GM12878 (cell line): ENCODE results near the gene MOBP. TPM values are rescaled to one million over a fixed set of nuclear protein-coding genes. Genes with fewer than 3 reads are reported as not detected.

Source experiments
- ATAC-seq: fragments of 200-7000 bp; cut with Tn5 transposase; 3 replicates; pipeline ENCODE4 v1.9.1; 2020; ENCODE audit warnings: mild to moderate bottlenecking, moderate library complexity
- BruUV-seq: library from RNA; stranded (reverse); fragments of 400-500 nt; replicated peaks from 2 replicates; lab custom pipeline; 2021; lab: Mats Ljungman, UMichigan
- CTCF ChIA-PET: fragments of 300-600 bp; sonication (Branson Sonifier 250); formaldehyde crosslinking; extraction: SDS; loops from one replicate; lab custom pipeline; 2021; ENCODE audit warnings: inconsistent platforms; lab: Yijun Ruan, JAX
- POLR2A ChIA-PET: fragments of 350-600 bp; formaldehyde crosslinking; extraction: SDS; loops from one replicate; lab custom pipeline; 2021; ENCODE audit warnings: inconsistent platforms; lab: Charles Lee
- RAD21 ChIA-PET: fragments of 300-600 bp; sonication (Branson Sonifier 250); formaldehyde crosslinking; loops from one replicate; lab custom pipeline; 2023; ENCODE audit warnings: antibody characterized with exemption; ENCODE audit not compliant: unreplicated experiment; lab: Charles Lee
- SMC1A ChIA-PET: fragments of 300-600 bp; sonication (Branson Sonifier 250); formaldehyde crosslinking; loops from one replicate; lab custom pipeline; 2023; ENCODE audit not compliant: unreplicated experiment, uncharacterized antibody; lab: Charles Lee
- DNase-seq: peaks from one replicate; pipeline ENCODE4 v3.0.0-alpha.2; 2011; ENCODE audit warnings: low read depth, low spot score
- FAIRE-seq: peaks from 3 replicates; lab custom pipeline; 2011; peaks lifted over from hg19 to GRCh38; lab: Jason Lieb, UNC
- H2AFZ ChIP-seq: 2 replicates; pipeline ENCODE4 v1.6.0; 2011; ENCODE audit warnings: low read depth, low read length, control low read depth; ENCODE audit not compliant: control insufficient read depth
- H3K27ac ChIP-seq: 2 replicates; pipeline ENCODE4 v1.5.1; 2011; ENCODE audit warnings: control low read depth; ENCODE audit not compliant: control insufficient read depth, insufficient read depth
- H3K27me3 ChIP-seq, 2 experiments: replicated peaks in 1 of 2; 2 replicates each; pipeline versions ENCODE4 v1.6.0 to v1.6.1; 2011; ENCODE audit warnings: low read length in 1 of 2; ENCODE audit not compliant: control insufficient read depth in 2 of 2, insufficient read depth in 2 of 2
- H3K36me3 ChIP-seq, 2 experiments: 2 replicates each; pipeline ENCODE4 v1.5.1; 2011; ENCODE audit warnings: low read length in 1 of 2; ENCODE audit not compliant: control insufficient read depth in 2 of 2, insufficient read depth in 2 of 2
- H3K4me1 ChIP-seq: 2 replicates; pipeline ENCODE4 v1.6.1; 2011; ENCODE audit warnings: mild to moderate bottlenecking, low read length, moderate library complexity, mixed read lengths; ENCODE audit not compliant: control insufficient read depth, insufficient read depth
- H3K4me2 ChIP-seq: 2 replicates; pipeline ENCODE4 v1.6.0; 2011; ENCODE audit warnings: control low read depth; ENCODE audit not compliant: control insufficient read depth, insufficient read depth
- H3K4me3 ChIP-seq: fragments of 200-600 bp; sonication (generic); 2 replicates; pipeline ENCODE4 v1.5.1; 2016
- H3K79me2 ChIP-seq: 2 replicates; pipeline ENCODE4 v1.6.0; 2011; ENCODE audit warnings: low read length; ENCODE audit not compliant: control insufficient read depth, insufficient read depth
- H3K9ac ChIP-seq: 2 replicates; pipeline ENCODE4 v1.8.0; 2011; ENCODE audit warnings: low read length, control low read depth, mixed read lengths; ENCODE audit not compliant: control insufficient read depth, insufficient read depth
- H3K9me3 ChIP-seq: replicated peaks from 3 replicates; pipeline ENCODE4 v1.5.1; 2011; ENCODE audit warnings: mild to moderate bottlenecking, low read length; ENCODE audit not compliant: control insufficient read depth, insufficient read depth
- H4K20me1 ChIP-seq: 2 replicates; pipeline ENCODE4 v1.6.0; 2011; ENCODE audit not compliant: control insufficient read depth, insufficient read depth
- BCL3 ChIP-seq: IDR thresholded peaks from 2 replicates; pipeline ENCODE4 v1.6.1; 2011; ENCODE audit warnings: borderline replicate concordance, low read depth, mild to moderate bottlenecking, moderate library complexity, low read length; ENCODE audit not compliant: insufficient read depth, poor library complexity, severe bottlenecking
- BHLHE40 ChIP-seq, 2 experiments: fragments of 450-650 bp in 1 of 2; IDR thresholded peaks; 2 replicates each; pipeline ENCODE4 v1.6.1; 2011 to 2017; ENCODE audit warnings: low read depth in 2 of 2, borderline replicate concordance in 1 of 2, improper control_type of control experiment in 1 of 2, low read length in 1 of 2, mild to moderate bottlenecking in 1 of 2
- CEBPZ ChIP-seq: fragments of 150-350 bp; IDR thresholded peaks from 2 replicates; pipeline ENCODE4 v1.6.1; 2016; ENCODE audit warnings: low read depth, low read length
- NFXL1 ChIP-seq: fragments of 450-650 bp; IDR thresholded peaks from 2 replicates; pipeline ENCODE4 v1.6.1; 2017; ENCODE audit warnings: antibody characterized with exemption, mild to moderate bottlenecking, borderline replicate concordance
- POLR2A ChIP-seq: IDR thresholded peaks from 2 replicates; pipeline ENCODE4 v1.6.1; 2011; ENCODE audit warnings: low read depth, mild to moderate bottlenecking, low read length
- POU2F2 ChIP-seq: IDR thresholded peaks from 3 replicates; pipeline ENCODE4 v1.6.1; 2011; ENCODE audit warnings: low read depth, mild to moderate bottlenecking, low read length, borderline replicate concordance
- SPI1 ChIP-seq: IDR thresholded peaks from 2 replicates; pipeline ENCODE4 v1.6.1; 2011; ENCODE audit warnings: low read depth, mild to moderate bottlenecking, low read length, moderate library complexity, borderline replicate concordance; ENCODE audit not compliant: insufficient read depth
- SREBF2 ChIP-seq: IDR thresholded peaks from 2 replicates; pipeline ENCODE4 v1.6.1; 2012; ENCODE audit warnings: mild to moderate bottlenecking, low read length
- TAF1 ChIP-seq: IDR thresholded peaks from 2 replicates; pipeline ENCODE4 v1.6.1; 2011; ENCODE audit warnings: mild to moderate bottlenecking, low read depth, low read length, borderline replicate concordance
- WGBS: methylation state at CpG from one replicate; pipeline ENCODE4 v1.1.6; 2016; ENCODE audit warnings: low lambda C conversion rate; ENCODE audit not compliant: insufficient replicate concordance, insufficient coverage; ENCODE audit errors: missing lambda C conversion rate; 5-methylcytosine and 5-hydroxymethylcytosine counted together
- in situ Hi-C: fragments of 300-500 bp; cut with MboI; formaldehyde crosslinking; loops from 9 replicates; pipeline ENCODE4 v1.14.3; 2018; ENCODE audit warnings: mixed read lengths
- intact Hi-C: fragments of 100-400 bp; cut with micrococcal nuclease; formaldehyde crosslinking; loops from one replicate; pipeline ENCODE4 v1.14.2; 2022; ENCODE audit not compliant: unreplicated experiment
- polyA plus RNA-seq, 11 experiments: library from polyadenylated mRNA; depleted of rRNA in 4 of 11; unstranded in 6 of 11; stranded (reverse) in 5 of 11; fragments of >200 nt; fragmentation: Nextera tagmentation in 4 of 11; fragmentation: Illumina TruSeq in 1 of 11; extraction: Ambion mirVana in 4 of 11; extraction: Trizol in 1 of 11; gene quantifications; 1 replicate in 1 of 11; 2 replicates in 10 of 11; pipeline versions ENCODE4 v1.2.1 to v1.2.3, GENCODE V29; 2011 to 2016; ENCODE audit warnings: inconsistent platforms in 2 of 11, missing spikeins in 2 of 11, low read depth in 1 of 11
- total RNA-seq, 4 experiments: library from RNA; depleted of rRNA in 3 of 4; stranded (reverse); fragments of >200 nt in 3 of 4; fragmentation: Illumina TruSeq in 1 of 4; extraction: Trizol in 1 of 4; gene quantifications; 2 replicates each; pipeline versions ENCODE4 v1.2.1 to v1.2.3, GENCODE V29; 2013 to 2021

MOBP gene
- total and polyA plus RNA-seq, 10 of the 15 experiments (the other 5 are each of a cell fraction or from before 2014, with no cell fraction given), result 0.04 to 0.09 (median 0.08) TPM; not detected in 5

DNA sequence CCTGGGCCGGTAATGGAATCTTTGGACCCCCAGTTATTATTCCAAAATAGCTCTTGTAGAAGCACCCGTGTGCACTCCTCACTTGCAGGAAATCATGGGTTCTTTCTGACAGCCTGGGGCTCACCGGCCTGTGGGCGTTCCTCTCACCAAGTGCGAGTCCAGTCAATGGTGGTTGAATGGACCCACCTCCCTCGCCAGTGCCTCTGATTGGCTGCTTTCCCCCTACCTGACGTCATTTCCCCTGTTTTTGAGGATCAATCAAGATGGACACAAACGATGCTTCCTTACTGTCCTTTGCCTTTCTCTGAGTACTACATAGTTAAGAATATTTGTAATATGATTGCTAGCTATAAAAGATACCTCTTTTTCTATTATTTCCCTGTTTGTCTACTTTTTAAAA is 18.1 kb downstream of the MOBP start (continued):
- no peak for TF ChIP-seq POU2F2
- TF ChIP-seq, all 136 proteins: peak for 1

DNA sequence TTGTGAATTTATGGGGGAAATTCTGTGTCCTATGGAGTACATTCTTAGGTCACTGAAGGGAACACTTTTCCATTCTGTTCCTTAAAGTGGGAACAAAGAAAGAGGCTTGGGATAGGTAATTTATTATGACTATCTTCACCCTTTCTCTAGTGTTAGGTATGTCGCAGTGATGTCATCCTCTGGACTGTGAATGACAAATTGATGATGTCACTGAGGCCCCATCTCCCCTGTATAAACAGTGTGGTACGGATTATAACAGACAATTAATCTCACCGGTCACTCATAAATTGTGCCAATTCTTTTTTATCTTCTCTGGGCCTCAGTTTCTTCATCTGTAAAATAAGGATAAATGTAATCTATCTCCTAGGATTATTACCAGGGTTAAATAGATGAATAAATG is 23.5 kb downstream of the MOBP start:
- no peaks in the 10 kb centered on the region for H3K4me1 ChIP-seq
- TF ChIP-seq SPI1 (no peak), CEBPZ (no peak), BHLHE40 (IDR thresholded peaks at IDR 0.05; ENCODE audit: borderline replicate concordance in 1 of 2, low read depth in 2 of 2, low read length in 1 of 2) (no peak), NFXL1 (no peak), TAF1 (no peak), POLR2A (no peak), SREBF2 (no peak), BCL3 (no peak)
- ChIA-PET CTCF (interaction anchor here (1.0 to 1.5 kb wide), 3 partner anchors 10 to 44 kb away, joined by 3 to 4 read pairs (median 3); no protein-coding TSS in a partner anchor), RAD21 (no interaction called here), POLR2A (no interaction called here), SMC1A (no interaction called here)
- no peak overlapping the region for H3K4me2 ChIP-seq
- ATAC-seq, result no peak
- no peaks in the 10 kb centered on the region for H3K79me2 ChIP-seq
- no peak for DNase-seq
- intact Hi-C loops, result no loop called here
- in situ Hi-C loops, result no loop called here
- no peaks in the 10 kb centered on the region for H4K20me1 ChIP-seq
- no peaks in the 10 kb centered on the region for H3K9me3 ChIP-seq
- 49% methylated on average over 3 of the region's 3 CpGs for WGBS
- H3K36me3 ChIP-seq, result no peaks in the 10 kb centered on the region
- no peak overlapping the region for H2AFZ ChIP-seq
- H3K9ac ChIP-seq, result no peak overlapping the region
- peaks cover 0 to 3% of the 10 kb centered on the region in 2 experiments; a peak in 2 of 4 replicates for H3K27me3 ChIP-seq
- BruUV-seq, result no TSS peak
- no peak overlapping the region for H3K27ac ChIP-seq
- FAIRE-seq, result no peak
- no peak overlapping the region for H3K4me3 ChIP-seq
